GM12891 (cell line): Measurements from ENCODE around the gene COPRS.

Source experiments
- DNase-seq: peaks from one replicate; pipeline ENCODE4 v3.0.0; 2011; ENCODE audit warnings: low spot score; ENCODE audit not compliant: insufficient read length
- FAIRE-seq: peaks from 2 replicates; lab custom pipeline; 2011; peaks lifted over from hg19 to GRCh38; lab: Jason Lieb, UNC
- PAX5 ChIP-seq: IDR thresholded peaks from 2 replicates; pipeline ENCODE4 v1.6.1; 2011; ENCODE audit warnings: low read length, moderate library complexity, mild to moderate bottlenecking; ENCODE audit not compliant: insufficient read depth, severe bottlenecking
- POLR2A ChIP-seq: IDR thresholded peaks from 2 replicates; pipeline ENCODE4 v1.6.1; 2011; ENCODE audit warnings: low read depth, low read length, control low read depth
- POLR2AphosphoS5 ChIP-seq: IDR thresholded peaks from 2 replicates; pipeline ENCODE4 v1.6.1; 2011; ENCODE audit warnings: low read depth, low read length, control low read depth
- POU2F2 ChIP-seq: IDR thresholded peaks from 2 replicates; pipeline ENCODE4 v1.6.1; 2011; ENCODE audit warnings: low read depth, mild to moderate bottlenecking, control low read depth, low read length, moderate library complexity
- SPI1 ChIP-seq: IDR thresholded peaks from 2 replicates; pipeline ENCODE4 v1.6.1; 2011; ENCODE audit warnings: low read depth, low read length, control low read depth
- TAF1 ChIP-seq: IDR thresholded peaks from 2 replicates; pipeline ENCODE4 v1.6.1; 2011; ENCODE audit warnings: low read depth, low read length, control low read depth

COPRS gene

DNA sequence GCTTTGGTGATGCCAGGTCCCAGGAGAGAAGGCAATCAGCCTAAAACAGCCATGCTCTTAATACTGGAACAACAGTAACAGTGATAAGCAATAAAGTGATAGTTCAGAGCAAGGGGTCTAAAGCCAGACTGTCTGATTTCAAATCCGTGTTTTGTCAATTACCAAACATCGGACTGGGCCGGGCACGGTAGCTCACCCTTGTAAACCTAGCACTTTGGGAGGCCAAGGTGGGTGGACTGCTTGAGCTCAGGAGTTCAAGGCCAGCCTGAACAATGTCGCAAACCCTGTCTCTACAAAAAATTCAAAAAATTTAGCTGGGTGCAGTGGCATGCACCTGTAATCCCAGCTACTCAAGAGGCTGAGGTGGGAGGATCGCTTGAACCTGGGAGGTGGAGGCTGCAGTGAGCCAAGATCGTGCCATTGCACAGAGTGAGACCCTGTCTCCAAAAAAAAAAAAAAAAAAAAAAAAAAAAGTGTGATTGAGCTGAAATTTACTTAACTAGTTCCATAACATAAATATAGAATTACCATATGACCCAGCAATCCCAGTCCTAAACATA is 5.1 kb downstream of the COPRS start:
- FAIRE-seq: no peak
- TF ChIP-seq POLR2A: no peak
- no peak for TF ChIP-seq POU2F2
- TF ChIP-seq SPI1: no peak
- TF ChIP-seq POLR2AphosphoS5: no peak
- no peak for TF ChIP-seq PAX5
- TF ChIP-seq TAF1: no peak

DNA sequence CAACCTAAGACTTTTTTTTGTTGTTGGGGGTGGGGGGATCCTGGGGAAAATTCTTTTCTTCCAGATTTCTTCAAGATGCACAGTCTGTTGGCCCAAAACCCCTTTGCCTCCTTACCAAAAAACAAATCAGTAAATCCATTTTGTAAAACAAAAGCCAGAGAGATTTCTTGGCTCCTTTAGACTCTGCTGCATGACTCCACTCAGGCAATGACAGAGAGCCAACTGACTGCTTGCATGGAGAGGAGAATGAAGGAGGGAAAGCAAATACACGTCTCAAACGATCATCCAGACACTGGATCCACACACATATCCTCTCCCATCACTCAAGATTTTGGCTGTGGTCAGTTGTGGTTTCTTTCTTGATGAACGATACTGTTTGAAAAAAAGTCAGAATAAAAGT is 13.8 kb downstream of the COPRS start:
- FAIRE-seq (no peak), DNase-seq (no peak)
- TF ChIP-seq TAF1 (no peak), POLR2A (no peak), PAX5 (no peak), POU2F2 (no peak), POLR2AphosphoS5 (no peak), SPI1 (no peak)

More for the DNA sequence above, 5.1 kb downstream of the COPRS start:
- no peak for DNase-seq

DNA sequence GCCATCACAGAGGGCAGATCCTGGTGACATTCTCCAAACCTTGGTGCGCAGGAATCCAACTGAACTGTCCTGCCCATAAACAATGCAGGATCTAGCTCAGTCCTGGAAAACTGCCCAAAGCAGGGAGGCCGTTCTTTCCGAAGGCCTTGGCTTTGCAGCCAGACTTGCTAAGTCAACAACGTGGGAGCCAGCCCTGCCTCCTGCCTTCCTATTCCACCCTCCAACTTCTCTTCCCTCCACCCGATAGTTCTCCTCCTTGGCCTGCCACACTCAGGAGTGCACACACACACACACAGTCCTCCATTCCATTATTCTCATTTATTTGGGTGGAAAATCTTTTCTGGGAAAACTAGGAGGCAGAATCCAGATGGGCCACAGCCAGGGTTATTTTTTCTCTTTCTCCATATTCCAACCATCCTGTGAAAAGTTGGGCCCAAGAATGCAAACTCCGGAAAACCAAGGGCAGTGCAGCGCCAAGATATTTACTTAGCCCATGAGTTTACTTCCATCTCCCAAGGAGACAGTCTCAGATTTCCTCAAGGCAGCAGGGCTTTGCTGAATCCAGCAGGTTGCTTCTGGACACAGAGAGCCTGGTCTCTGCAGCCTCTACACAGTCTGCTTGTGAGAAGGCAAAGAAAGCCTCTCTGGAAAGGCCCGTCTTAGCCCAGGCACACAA is 15.8 kb downstream of the COPRS start:
- no peak for FAIRE-seq
- TF ChIP-seq POU2F2: no peak
- no peak for TF ChIP-seq POLR2AphosphoS5
- TF ChIP-seq SPI1: no peak
- no peak for TF ChIP-seq PAX5
- TF ChIP-seq POLR2A: no peak
- TF ChIP-seq TAF1: no peak
- DNase-seq: no peak

DNA sequence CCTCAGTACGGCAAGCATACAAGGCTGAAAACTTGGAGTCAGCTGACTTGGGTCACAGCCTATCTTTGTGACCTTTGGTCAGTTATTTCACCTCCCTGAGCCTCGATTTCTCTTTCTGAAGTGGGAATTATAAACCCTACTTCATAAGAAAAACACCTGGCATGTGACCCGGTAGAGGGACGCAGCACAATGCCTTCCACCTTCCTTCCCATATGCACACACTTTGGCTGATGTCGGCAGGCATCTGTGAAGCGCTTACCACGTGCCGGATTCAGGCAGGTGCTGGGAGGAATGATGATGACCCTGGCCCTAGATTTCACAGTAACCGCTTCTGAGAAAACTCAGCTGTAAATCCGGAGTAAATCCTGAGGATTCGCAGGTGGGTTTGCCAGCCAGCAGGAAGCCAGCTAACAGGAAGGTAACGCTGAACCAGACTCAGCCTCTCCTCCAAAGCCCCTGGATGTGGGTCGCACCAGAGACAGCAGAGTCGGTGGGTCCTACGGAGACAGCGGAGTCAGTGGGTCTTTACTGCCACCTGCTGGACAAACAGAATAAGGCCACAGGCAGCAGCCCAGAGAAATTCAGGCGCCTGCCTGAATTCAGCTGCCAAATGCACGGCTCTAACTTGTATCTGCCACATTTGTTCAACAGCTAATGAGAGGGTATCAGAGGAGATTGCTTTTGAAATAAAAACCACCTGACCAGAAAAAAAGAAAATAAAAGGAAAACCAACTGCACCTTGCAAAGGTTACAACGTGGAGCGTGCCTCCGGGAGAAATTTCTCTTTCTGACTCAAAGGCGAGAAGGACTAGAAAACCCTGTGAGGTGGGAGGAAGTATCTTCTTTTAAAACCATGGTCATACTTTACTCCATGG is 16.6 kb downstream of the COPRS start:
- peak; percentile 59 for DNase-seq
- no peak for TF ChIP-seq PAX5
- no peak for TF ChIP-seq TAF1
- TF ChIP-seq POLR2AphosphoS5: no peak
- TF ChIP-seq POU2F2: no peak
- no peak for TF ChIP-seq SPI1
- TF ChIP-seq POLR2A: no peak
- FAIRE-seq: peak; percentile 91

DNA sequence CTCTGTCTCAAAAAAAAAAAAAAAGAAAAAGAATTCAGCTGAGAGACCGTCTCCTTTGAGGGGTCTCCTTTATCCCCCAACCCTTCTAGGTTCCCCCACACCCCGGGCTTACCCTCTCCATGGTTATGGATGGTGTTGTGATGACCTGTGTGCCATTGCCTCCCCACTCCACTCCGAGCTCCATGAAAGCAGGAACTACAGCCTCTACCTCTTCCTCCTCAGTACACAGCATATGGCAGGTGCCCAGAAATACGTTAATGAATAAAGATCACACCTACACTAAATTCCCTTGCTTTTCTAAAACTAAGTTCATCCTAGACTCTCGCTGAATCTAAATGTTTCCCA is 17.2 kb downstream of the COPRS start:
- TF ChIP-seq POLR2AphosphoS5 (no peak), TAF1 (no peak)
- FAIRE-seq (no peak), DNase-seq (no peak)

DNA sequence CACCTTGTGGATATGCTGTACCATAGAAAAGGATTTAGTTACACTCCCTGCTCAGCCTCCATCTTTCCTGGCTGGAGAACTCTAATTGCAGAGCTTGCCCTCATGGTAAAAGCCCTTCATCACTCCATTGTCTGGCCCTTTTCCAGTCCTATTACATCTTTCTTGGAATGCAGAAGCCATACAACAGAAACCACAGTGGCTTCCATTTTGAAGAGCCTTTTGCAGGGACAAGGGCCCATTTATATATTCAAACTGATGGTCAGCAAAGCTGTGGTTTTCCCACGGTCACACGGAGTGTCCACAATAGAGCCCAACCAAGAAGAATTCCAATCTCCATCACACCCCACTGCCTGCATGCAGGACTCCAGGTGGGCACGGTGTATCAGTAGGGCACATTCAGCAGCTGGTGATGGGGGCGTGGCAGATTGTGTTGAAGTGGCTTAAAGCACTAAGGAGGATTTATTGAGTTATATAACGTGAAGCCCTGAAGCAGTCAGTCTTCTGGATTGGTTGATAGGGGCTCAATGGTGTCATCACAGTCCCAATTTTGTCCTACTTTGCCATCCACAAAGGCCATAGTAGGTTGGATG is 20.3 kb downstream of the COPRS start:
- no peak for DNase-seq
- TF ChIP-seq POLR2AphosphoS5 (no peak), TAF1 (no peak), SPI1 (no peak), POU2F2 (no peak), PAX5 (no peak), POLR2A (no peak)
- FAIRE-seq: no peak

DNA sequence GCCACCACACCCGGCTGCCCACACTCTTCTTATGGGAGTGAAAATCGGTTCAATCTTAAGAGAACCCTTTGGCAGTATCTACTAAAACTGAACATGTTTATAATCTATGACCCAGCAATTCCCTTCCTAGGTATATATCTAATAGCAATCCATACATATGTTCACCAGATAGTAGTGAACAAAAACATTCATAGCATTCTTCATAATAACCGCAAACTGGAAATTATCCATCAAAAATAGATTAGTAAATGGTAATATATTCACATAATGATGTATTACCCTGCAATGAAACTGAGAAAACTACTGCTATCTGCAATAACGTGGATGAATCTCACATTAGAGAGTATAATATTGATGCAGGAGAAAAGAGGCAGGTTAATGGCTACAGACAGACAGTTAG is 23.1 kb downstream of the COPRS start:
- no peak for TF ChIP-seq SPI1
- TF ChIP-seq TAF1: no peak
- no peak for TF ChIP-seq PAX5
- TF ChIP-seq POLR2AphosphoS5: no peak
- TF ChIP-seq POLR2A: no peak
- TF ChIP-seq POU2F2: no peak
- DNase-seq (no peak), FAIRE-seq (no peak)

DNA sequence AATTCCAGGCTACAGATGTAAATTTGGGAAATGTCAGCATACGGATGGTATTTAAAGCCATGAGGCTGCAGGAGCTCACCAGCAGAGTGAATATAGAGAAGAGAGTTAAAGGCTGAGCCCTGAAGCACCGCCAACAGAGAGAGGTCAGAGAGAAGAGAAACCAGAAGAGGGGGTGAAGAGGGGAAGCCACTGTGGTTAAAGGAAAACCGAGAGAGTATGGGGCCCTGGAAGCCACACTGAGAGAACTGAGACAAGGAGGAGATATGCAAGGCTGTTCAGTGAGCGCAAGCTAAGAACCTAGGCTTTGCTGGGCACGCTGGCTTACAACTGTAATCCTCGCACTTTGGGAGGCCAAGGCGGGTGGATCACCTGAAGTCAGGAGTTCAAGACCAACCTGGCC is 24.6 kb downstream of the COPRS start:
- peak; percentile 80 for FAIRE-seq

DNA sequence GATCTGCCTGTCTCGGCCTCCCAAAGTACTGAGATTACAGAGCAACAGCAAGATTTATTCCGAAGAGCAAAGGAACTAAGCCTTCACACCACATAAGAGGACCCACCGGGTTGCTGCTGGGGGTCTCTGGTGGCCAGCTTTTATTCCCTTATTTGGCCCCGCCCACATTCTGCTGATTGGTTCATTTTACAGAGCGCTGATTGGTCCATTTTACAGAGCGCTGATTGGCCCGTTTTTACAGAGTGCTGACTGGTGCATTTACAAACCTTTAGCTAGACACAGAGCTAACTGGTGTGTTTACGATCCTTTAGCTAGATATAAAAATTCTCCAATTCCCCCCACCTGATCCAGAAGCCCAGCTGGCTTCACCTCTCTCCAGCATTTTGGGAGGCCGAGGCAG is 26.3 kb downstream of the COPRS start:
- no peak for FAIRE-seq
- TF ChIP-seq TAF1: no peak
- TF ChIP-seq SPI1: no peak
- no peak for TF ChIP-seq POU2F2
- no peak for TF ChIP-seq PAX5
- TF ChIP-seq POLR2A: no peak
- no peak for TF ChIP-seq POLR2AphosphoS5
- DNase-seq: no peak

More for the DNA sequence above, 24.6 kb downstream of the COPRS start:
- TF ChIP-seq SPI1 (peak; percentile 35), POU2F2 (no peak)
- DNase-seq: peak; percentile 27
